HG03159 (cell line): ENCODE data around the gene GRIA1.

Source experiments
- ATAC-seq: cut with Tn5 transposase; IDR thresholded peaks from one replicate; pipeline ENCODE4 v1.9.1; 2021; ENCODE audit warnings: mild to moderate bottlenecking, moderate library complexity; ENCODE audit not compliant: unreplicated experiment

Gene GRIA1

GRCh38 chr5:153543959-153544470 lies 53.5 kb downstream of the GRIA1 start:
- ATAC-seq: no peak

DNA sequence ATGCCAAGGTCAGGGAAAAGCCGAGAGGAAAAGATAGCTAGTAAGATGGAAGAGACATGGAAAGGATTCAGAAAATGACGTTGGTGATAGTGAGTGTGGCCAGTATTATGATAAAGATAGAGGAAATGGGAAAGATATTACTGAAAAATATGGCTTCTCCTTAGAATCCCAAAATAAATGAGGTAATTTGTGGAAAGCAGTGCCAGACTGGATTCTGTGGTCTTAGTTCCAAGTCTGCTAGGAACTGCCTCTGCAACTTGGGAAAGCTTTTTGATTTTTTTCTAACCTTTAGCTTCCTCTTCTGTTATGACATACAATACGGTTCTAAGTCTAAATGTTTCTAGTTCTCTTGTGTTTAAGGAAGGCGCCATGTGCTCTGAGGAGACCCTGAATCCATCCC lies 54.2 kb downstream of the GRIA1 start:
- ATAC-seq: no peak

GRCh38 chr5:153546566-153546965 lies 56.1 kb downstream of the GRIA1 start:
- ATAC-seq: no peak

GRCh38 chr5:153551537-153552079 lies 61.1 kb downstream of the GRIA1 start:
- no peak for ATAC-seq

DNA sequence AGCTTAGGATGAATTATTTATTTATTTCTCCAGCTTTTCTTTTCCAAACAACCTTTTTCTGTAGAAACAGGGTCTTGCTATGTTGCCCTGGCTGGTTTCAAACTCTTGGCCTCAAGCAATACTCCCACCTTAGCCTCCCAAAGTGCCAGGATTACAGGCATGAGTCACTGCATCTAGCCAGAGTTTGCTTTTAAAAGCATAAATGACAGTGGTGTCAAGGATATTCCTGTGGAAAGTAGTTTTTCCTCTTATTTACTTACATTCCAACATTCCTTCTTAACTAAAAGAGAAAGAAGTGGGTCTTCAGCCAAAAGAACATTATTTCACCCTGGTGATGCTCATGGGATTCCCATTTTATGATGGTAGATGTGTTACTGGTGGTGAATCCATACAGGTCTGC lies 62.4 kb downstream of the GRIA1 start:
- no peak for ATAC-seq

DNA sequence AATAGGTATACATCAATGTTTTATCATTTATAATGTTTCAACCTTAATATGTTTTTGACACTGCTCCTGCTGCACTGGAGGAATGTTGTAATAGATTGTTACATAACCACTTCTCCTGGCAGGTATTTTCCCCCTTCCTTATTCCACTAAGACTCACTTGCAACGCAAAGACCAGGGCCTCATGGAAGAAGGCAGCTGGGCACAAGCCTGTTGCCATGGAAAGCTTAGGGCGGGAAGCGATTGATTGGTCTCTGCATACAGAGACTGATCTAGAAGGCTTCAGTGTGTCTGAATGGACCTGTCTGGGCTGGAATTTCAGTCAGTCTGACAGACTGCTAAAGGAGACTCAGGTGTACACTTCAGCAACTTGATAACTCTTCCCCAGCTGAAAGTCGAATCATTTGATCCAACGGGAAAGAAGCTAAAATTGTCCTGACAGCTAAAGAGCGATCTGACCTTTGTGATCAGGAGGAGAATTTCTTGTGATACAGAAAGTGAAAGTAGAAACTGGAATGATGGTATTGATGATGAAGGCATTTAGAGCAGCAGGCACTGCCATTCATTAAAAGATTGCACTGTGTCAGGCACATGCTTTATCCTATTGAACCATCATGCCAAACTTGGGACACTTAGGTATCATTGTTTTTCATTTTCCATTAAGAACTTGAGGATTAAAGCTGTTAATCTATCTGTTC lies 65.1 kb downstream of the GRIA1 start:
- ATAC-seq: no peak

GRCh38 chr5:153558957-153559356 lies 68.5 kb downstream of the GRIA1 start:
- no peak for ATAC-seq

DNA sequence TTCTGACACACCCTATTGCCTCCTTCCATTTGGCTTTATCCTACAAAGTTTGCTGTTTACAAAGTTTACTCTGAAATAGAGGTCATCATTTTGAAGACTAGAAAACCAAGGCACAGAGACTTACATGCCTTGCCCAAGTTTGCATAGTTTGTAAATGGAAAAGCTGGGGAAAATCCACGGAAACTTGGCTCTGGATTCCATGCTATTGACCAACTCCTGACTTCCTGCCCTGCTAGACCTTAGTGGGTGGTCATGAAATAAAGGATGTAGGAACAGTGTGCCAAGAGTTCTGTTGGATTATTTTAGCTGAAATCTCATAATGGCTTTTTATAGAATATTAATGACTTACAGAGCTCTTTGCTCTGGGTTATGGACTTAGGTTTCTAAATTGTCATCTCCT lies 69.5 kb downstream of the GRIA1 start:
- ATAC-seq: no peak

DNA sequence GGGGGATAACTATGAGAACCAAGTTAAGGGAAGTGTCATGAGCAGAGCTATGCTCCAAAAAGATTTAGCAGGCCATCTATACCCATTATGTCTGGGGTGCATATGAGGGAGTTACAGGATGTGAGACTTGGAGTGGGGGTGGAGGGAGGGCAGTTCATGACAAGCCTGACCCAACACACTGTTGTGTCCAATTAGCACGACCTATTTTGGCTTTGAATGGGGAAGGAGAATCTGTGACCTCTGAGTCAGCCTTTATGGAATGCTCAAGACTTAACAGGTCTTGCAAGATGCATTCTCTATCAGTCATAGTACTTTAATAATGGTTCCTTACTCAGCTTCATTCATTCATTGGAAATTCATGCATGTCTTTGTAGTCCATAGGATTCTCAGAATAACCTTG lies 71.7 kb downstream of the GRIA1 start:
- ATAC-seq: no peak

DNA sequence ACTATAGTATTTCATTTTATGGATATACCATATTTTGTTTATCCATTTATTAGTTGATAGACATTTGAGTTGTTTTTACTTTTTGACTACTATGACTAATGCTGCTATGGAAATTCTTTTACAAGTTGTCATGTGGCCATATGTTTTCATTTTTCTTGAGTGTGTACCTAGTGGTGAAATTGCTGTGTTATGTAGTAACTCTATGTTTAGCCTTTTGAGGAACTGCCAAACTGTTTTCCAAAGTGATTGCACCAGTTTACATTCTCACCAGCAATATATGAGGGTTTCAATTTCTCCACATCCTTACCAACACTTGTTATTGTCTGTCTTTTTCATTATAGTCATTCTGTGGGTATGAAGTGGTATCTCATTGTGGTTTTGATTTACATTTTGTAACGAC lies 75.4 kb downstream of the GRIA1 start:
- no peak for ATAC-seq

DNA sequence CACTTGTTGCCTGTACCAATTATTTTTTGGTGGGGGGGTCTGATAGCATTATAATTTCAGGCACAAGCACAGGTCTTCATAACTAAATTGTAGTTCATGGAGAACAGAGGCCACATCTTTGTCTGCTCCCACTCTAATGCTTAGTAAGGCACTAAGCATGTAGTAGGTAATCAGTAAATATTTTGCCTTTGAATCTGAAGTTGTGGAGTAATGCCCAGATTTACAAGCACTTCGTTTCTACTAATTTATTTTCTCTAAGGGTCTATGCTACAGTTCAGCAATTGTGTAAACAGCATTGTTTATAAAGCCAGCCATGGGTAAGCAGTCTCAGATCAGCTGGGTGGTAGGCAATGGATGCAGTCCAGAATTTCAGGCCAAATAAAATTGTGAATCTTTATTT lies 78.6 kb downstream of the GRIA1 start:
- ATAC-seq: no peak

DNA sequence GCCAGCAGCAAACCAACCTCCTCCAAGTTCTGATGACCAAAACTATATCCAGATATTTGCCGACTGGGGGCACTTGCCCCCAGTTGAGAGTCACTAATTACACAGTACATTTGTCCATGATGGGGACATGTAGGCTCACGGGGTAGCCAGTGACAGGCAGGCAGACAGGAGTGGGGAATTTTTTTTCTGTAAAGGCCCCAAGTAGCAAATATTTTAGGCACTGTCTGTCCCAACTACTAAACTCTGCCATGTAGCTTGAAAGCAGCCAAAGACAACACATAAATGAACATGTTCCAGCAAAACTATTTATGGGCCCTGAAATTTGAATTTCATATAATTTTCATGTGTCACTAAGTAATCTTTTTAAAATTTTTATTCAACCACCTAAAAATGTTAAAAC lies 80.7 kb downstream of the GRIA1 start:
- ATAC-seq: no peak

DNA sequence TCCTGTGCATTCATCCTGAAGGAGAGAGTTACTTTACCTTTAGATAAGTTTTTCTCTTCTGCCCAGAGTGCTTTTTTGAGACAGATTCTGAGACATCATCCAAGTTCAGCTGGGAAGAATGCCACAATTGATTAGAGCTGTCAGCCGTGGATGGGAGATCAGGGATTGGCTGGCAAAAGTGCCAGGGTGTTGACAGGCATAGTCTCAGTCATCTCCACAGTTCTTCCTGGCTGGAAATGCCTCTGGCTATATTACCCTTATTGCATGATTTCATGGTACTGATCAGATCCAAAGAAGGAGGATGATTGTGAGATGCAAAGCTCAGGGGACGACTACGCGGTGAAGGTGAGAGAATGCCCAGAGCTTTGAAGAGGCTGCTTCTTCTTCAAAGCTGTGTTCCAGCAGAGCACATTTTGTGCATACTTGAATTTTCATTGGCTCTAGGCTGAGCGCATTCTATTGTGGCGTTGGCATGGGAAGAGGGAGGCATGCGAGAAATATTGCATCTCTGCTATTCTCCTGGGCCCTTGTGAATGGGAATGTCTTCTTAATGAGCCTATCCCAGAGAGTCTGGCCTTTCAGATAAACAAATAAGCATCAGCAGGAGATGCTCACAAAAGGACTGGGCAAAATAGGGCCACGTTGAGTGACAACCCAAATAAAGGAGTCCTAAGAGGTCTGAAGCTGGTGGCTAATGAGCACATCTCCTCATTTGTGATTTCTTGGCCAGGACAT lies 82.1 kb downstream of the GRIA1 start:
- no peak for ATAC-seq

GRCh38 chr5:153573326-153574033 lies 83.0 kb downstream of the GRIA1 start:
- ATAC-seq: no peak

DNA sequence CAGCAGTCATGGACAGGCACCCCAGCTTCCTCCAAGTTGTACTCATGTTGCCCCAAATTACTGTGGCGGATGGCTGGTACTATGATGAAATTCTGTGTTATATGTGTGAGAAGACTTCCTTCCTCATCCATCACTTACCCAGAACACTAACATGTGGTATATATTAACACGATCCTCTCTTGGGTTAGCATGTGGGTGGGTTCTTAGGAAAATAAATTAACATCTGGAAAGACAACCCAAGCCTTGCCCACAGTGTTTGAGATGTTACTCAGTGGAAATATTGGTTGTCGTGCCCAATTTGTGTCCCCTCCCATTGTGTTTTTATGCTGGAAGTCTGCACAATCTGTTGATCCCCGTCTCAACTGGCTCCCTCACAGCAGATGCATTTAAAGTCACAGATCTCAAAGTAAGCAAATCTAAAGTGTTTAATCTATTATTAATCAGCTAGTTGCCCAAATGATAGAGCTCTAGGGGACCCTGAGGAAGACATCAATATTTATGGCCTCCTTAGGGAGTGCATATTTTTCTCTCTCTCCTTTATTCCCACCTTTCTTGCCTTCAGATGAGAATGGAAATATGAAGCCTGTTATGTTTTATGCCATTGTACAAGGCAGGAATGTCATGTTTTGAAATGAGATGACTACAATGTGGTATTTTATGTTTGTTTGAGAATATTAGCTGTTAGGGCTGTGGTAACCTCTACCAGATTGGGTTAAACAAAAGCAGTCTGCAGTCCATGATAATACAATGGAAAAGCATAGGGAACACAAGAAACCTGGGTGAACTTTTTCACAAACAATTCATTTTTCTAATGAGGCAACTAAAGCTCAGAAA lies 93.9 kb downstream of the GRIA1 start:
- no peak for ATAC-seq

- ATAC-seq: no peak
Measured at GRCh38 chr5:153584960-153585359, 94.5 kb downstream of the GRIA1 start.

- ATAC-seq: no peak
Measured at GRCh38 chr5:153585622-153586277, 95.3 kb downstream of the GRIA1 start.

DNA sequence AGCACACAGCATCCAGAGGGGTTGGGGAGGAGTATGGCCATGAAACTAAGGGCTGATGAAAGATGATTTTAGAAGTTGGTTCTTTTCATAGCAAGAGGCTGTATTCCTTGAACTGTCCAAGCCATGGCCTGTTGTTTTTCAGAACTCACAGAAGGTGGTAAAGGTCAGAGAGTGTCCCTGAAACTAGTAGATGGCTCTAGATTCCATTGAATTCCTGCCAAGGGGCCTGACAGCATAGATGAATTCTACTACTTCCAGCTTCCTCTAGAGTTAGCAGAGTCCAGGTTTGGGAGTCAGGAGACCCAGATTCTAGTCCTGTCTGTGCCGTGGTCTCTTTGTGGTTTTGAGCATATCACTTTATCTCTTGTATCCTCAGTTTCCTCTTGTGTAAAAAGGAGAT lies 101.6 kb downstream of the GRIA1 start:
- ATAC-seq: no peak

DNA sequence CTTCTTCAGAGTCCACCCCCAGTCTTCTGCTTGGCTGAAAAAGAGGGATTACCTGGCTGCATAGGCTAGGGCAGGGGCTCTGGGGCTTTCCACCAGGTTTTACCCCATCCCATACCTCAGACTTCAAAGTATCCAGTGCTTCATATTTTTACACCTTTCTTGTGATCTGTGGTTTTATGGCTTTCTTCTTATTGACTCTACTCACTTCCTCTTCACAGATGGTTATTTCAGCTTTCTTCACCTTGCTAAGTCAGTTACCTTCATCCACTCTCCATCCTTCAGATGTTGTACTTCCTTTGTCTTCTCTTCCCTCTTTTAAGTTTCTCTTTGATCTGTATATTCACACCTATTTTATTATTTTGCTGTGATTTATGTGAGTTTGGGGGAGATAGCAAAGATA lies 104.3 kb downstream of the GRIA1 start:
- no peak for ATAC-seq

GRCh38 chr5:153598099-153598498 lies 107.6 kb downstream of the GRIA1 start:
- ATAC-seq: peak; percentile 61
